GM12801 (cell line): Measurements from ENCODE around the gene EEFSEC.

Source experiments
- CTCF ChIP-seq: IDR thresholded peaks from one replicate; pipeline ENCODE4 v1.5.1; 2011; ENCODE audit warnings: control low read depth; ENCODE audit not compliant: insufficient read length; ENCODE audit errors: extremely low read depth

Gene EEFSEC

GRCh38 chr3:128374746-128375445 lies 221.6 kb downstream of the EEFSEC start:
- TF ChIP-seq CTCF: no peak

- no peak for TF ChIP-seq CTCF
Measured at GRCh38 chr3:128376516-128376915, 223.2 kb downstream of the EEFSEC start.

- TF ChIP-seq CTCF: no peak
Measured at GRCh38 chr3:128378631-128379347, 225.5 kb downstream of the EEFSEC start.

GRCh38 chr3:128379367-128380160 lies 226.3 kb downstream of the EEFSEC start:
- no peak for TF ChIP-seq CTCF

GRCh38 chr3:128380295-128380694 lies 227.0 kb downstream of the EEFSEC start:
- no peak for TF ChIP-seq CTCF

GRCh38 chr3:128380719-128381118 lies 227.4 kb downstream of the EEFSEC start:
- TF ChIP-seq CTCF: no peak

GRCh38 chr3:128381609-128382008 lies 228.3 kb downstream of the EEFSEC start:
- TF ChIP-seq CTCF: no peak
